CD4-positive, alpha-beta T cell (primary cell): ENCODE results near the gene GCG. TPM values are rescaled to one million over a fixed set of nuclear protein-coding genes. Genes with fewer than 3 reads are reported as not detected.

Source experiments
- ATAC-seq: fragments of 200-7000 bp; cut with Tn5 transposase; one replicate; pipeline ENCODE4 v1.10.0; 2022; ENCODE audit warnings: mild to moderate bottlenecking; ENCODE audit not compliant: poor library complexity
- CTCF ChIA-PET: fragments of 350-600 bp; sonication (Branson Sonifier 250); formaldehyde crosslinking; loops from one replicate; lab custom pipeline; 2021; ENCODE audit warnings: antibody characterized with exemption, inconsistent platforms; lab: Charles Lee
- POLR2A ChIA-PET: fragments of 350-600 bp; sonication (Branson Sonifier 250); formaldehyde crosslinking; loops from one replicate; lab custom pipeline; 2021; ENCODE audit warnings: antibody characterized with exemption, inconsistent platforms; lab: Charles Lee
- DNase-seq, 14 experiments: peaks; one replicate each; pipeline ENCODE4 v3.0.0-alpha.2; 2013 to 2020; ENCODE audit warnings: mixed read lengths in 2 of 14
- H3K27ac ChIP-seq, 2 donors: one replicate each; pipeline versions ENCODE4 v1.5.1 to v1.7.0; 2013; ENCODE audit warnings: low read length in 2 of 2, low read depth in 1 of 2, mild to moderate bottlenecking in 1 of 2
- H3K27me3 ChIP-seq, 2 experiments: 1 replicate in 1 of 2; 2 replicates in 1 of 2; pipeline versions ENCODE4 v1.6.1 to v1.7.0; 2013; ENCODE audit warnings: low read length in 2 of 2, control low read depth in 1 of 2, mild to moderate bottlenecking in 1 of 2, moderate library complexity in 1 of 2; ENCODE audit not compliant: insufficient read depth in 2 of 2, control insufficient read depth in 1 of 2
- H3K36me3 ChIP-seq: one replicate; pipeline ENCODE4 v1.6.1; 2013; ENCODE audit warnings: low read length, control low read depth; ENCODE audit not compliant: insufficient read depth
- H3K4me1 ChIP-seq: one replicate; pipeline ENCODE4 v1.6.1; 2013; ENCODE audit warnings: low read length, control low read depth; ENCODE audit not compliant: insufficient read depth
- H3K4me3 ChIP-seq: one replicate; pipeline ENCODE4 v1.5.1; 2013; ENCODE audit warnings: mild to moderate bottlenecking, low read length, moderate library complexity
- H3K9me3 ChIP-seq, 2 experiments: 1 replicate in 1 of 2; 2 replicates in 1 of 2; pipeline versions ENCODE4 v1.6.1 to v1.7.0; 2013; ENCODE audit warnings: low read length in 2 of 2, mild to moderate bottlenecking in 2 of 2, control low read depth in 1 of 2, moderate library complexity in 1 of 2; ENCODE audit not compliant: control insufficient read depth in 1 of 2, insufficient read depth in 1 of 2
- H3K27ac Mint-ChIP-seq: one replicate; pipeline ENCODE4 v1.8.0; 2020; ENCODE audit warnings: mixed read lengths
- H3K27me3 Mint-ChIP-seq: one replicate; pipeline ENCODE4 v1.8.0; 2021; ENCODE audit warnings: mixed read lengths
- H3K36me3 Mint-ChIP-seq: one replicate; pipeline ENCODE4 v1.8.0; 2021; ENCODE audit warnings: low read depth, mixed read lengths
- H3K4me1 Mint-ChIP-seq: one replicate; pipeline ENCODE4 v1.8.0; 2021; ENCODE audit warnings: low read depth, mixed read lengths
- H3K4me3 Mint-ChIP-seq: one replicate; pipeline ENCODE4 v1.8.0; 2020; ENCODE audit warnings: mild to moderate bottlenecking, mixed read lengths
- H3K9me3 Mint-ChIP-seq: one replicate; pipeline ENCODE4 v1.8.0; 2020; ENCODE audit warnings: mixed read lengths
- intact Hi-C, 2 experiments: fragments of 100-400 bp; cut with DNase I in 1 of 2; cut with micrococcal nuclease in 1 of 2; formaldehyde crosslinking; loops; one replicate each; pipeline versions ENCODE4 v1.15.1 to v1.9.0; 2023 to 2025; cut with DNase I, micrococcal nuclease
- total RNA-seq, 174 experiments: library from RNA in 2 of 174; stranded (reverse) in 2 of 174; gene quantifications; one replicate each; pipeline ENCODE4 v1.2.3 and lab custom pipeline; 2021 to 2026
- TF ChIP-seq, protein P1 (sequence below): fragments of 200-600 bp; IDR thresholded peaks from one replicate; pipeline ENCODE4 v1.8.0; 2022; ENCODE audit warnings: antibody characterized with exemption, mild to moderate bottlenecking

Gene GCG
- total RNA-seq, 2 experiments from 2014 or later: not detected

DNA sequence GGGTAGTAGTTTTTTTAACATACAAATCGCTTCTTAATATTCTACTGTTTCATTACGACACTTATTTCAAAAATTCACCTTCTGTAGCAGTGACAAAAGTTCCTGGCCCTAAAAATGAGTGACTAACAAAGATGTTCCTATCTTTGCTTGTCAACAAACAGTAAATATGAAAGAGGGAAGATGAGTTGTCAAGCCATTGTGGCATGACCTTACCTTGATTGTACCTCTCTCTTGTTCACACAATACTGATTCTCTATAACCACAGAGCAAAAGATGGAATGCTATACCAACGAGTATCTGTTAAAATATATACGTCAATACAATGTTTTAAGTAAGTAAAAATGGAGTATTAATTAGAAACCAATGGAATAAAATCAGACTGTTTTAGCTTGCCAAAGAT, 14.7 kb upstream of the GCG start:
- intact Hi-C loops: no loop called here

DNA sequence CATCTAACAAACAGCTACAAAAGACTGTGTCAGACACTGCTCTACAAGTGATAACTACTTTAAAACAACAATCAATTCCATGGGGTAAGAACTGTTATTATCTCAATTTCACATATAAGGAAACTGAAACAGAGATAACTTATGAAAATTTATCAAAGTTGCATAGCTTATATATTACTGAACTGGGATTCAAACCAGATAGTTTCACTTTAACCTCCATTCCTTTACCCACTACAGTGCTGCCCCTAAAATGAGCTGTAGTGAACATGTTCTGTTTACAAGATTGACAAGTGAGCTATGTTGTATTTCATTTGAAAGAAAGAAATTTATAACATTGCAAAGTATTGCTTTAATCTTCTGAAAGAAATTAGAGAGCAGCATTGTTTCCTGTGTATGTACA, 14.1 kb upstream of the GCG start:
- Mint-ChIP-seq H3K4me1 (no peaks in the 10 kb centered on the region), H3K4me3 (no peak overlapping the region), H3K9me3 (no peaks in the 10 kb centered on the region), H3K27me3 (peaks cover 34% of the 10 kb centered on the region), H3K27ac (no peak overlapping the region), H3K36me3 (no peaks in the 10 kb centered on the region)
- DNase-seq (no peak), ATAC-seq (no peak)
- H3K27me3 ChIP-seq: peaks cover 2 to 5% of the 10 kb centered on the region in 2 experiments
- no peaks in the 10 kb centered on the region for H3K4me1 ChIP-seq
- H3K4me3 ChIP-seq: no peak overlapping the region
- CTCF ChIA-PET: no interaction called here
- POLR2A ChIA-PET: no interaction called here
- intact Hi-C loops: no loop called here
- TF ChIP-seq, protein P1, sequence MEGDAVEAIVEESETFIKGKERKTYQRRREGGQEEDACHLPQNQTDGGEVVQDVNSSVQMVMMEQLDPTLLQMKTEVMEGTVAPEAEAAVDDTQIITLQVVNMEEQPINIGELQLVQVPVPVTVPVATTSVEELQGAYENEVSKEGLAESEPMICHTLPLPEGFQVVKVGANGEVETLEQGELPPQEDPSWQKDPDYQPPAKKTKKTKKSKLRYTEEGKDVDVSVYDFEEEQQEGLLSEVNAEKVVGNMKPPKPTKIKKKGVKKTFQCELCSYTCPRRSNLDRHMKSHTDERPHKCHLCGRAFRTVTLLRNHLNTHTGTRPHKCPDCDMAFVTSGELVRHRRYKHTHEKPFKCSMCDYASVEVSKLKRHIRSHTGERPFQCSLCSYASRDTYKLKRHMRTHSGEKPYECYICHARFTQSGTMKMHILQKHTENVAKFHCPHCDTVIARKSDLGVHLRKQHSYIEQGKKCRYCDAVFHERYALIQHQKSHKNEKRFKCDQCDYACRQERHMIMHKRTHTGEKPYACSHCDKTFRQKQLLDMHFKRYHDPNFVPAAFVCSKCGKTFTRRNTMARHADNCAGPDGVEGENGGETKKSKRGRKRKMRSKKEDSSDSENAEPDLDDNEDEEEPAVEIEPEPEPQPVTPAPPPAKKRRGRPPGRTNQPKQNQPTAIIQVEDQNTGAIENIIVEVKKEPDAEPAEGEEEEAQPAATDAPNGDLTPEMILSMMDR: no peak
- no peaks in the 10 kb centered on the region for H3K36me3 ChIP-seq
- H3K27ac ChIP-seq: no peak overlapping the region
- H3K9me3 ChIP-seq: no peaks in the 10 kb centered on the region

More for the DNA sequence above, 14.7 kb upstream of the GCG start:
- H3K36me3 ChIP-seq: no peaks in the 10 kb centered on the region
- Mint-ChIP-seq H3K9me3 (no peaks in the 10 kb centered on the region), H3K27ac (no peak overlapping the region), H3K36me3 (no peaks in the 10 kb centered on the region), H3K27me3 (peaks cover 34% of the 10 kb centered on the region), H3K4me3 (no peak overlapping the region), H3K4me1 (no peaks in the 10 kb centered on the region)
- CTCF ChIA-PET: interaction anchor here (1.1 kb wide), 1 partner anchor 14 kb away, joined by 5 read pairs; no protein-coding TSS in a partner anchor
- TF ChIP-seq, protein P1: no peak
- ATAC-seq: no peak
- no peaks in the 10 kb centered on the region for H3K9me3 ChIP-seq
- H3K4me1 ChIP-seq: no peaks in the 10 kb centered on the region
- POLR2A ChIA-PET: no interaction called here
- DNase-seq: no peak
- no peak overlapping the region for H3K27ac ChIP-seq
- H3K4me3 ChIP-seq: no peak overlapping the region
- peaks cover 2 to 5% of the 10 kb centered on the region in 2 experiments for H3K27me3 ChIP-seq

DNA sequence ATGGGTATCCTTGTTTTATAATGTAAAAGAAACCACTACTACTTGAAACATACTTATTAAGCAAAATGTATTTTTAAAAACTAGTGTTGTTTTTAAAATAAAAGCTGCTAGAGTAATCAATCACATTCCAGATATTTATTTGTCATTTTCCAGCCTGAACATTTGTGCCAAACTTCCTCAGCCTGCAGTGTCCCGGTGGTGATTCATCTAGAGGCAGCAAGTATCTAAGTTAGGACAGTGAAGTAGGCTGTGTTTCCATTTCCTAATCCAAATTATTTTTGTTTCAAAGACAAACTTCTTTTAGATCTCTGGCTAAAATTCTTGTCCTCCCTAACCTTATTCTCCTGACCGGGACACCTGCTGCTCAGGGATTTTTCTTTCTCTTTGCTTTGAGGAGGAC, 12.8 kb upstream of the GCG start:
- Mint-ChIP-seq H3K4me3 (no peak overlapping the region), H3K36me3 (no peaks in the 10 kb centered on the region), H3K4me1 (no peaks in the 10 kb centered on the region), H3K27me3 (peaks cover 39% of the 10 kb centered on the region), H3K9me3 (no peaks in the 10 kb centered on the region), H3K27ac (no peak overlapping the region)
- intact Hi-C loops: no loop called here
- CTCF ChIA-PET: no interaction called here
- no peaks in the 10 kb centered on the region for H3K36me3 ChIP-seq
- no peak overlapping the region for H3K4me3 ChIP-seq
- POLR2A ChIA-PET: no interaction called here
- peaks cover 5% of the 10 kb centered on the region in 2 experiments for H3K27me3 ChIP-seq
- TF ChIP-seq, protein P1: no peak
- no peak overlapping the region for H3K27ac ChIP-seq
- no peaks in the 10 kb centered on the region for H3K4me1 ChIP-seq
- no peak for ATAC-seq
- no peak for DNase-seq
- no peaks in the 10 kb centered on the region for H3K9me3 ChIP-seq
